Subcutaneous adipose tissue (tissue), 4 donors: ENCODE measurements around the gene PEPD. TPM values are rescaled to one million over a fixed set of nuclear protein-coding genes. Genes with fewer than 3 reads are reported as not detected.

ENCODE experiments used
- CTCF ChIP-seq: fragments of 450-650 bp; IDR thresholded peaks from one replicate; pipeline ENCODE4 v1.5.1; 2016; ENCODE audit warnings: low read depth, mild to moderate bottlenecking, control low read depth, antibody characterized with exemption, moderate library complexity
- total RNA-seq, 4 donors: library from RNA; depleted of rRNA; stranded (reverse); fragments of >200 nt; gene quantifications; one replicate each; pipeline ENCODE4 v1.1.0, GENCODE V29; 2016

Gene PEPD
- total RNA-seq, 4 donors from 2014 or later: 71.3 to 110 (median 92.6) TPM

GRCh38 chr19:33506498-33506897, 15.1 kb downstream of the PEPD start:
- TF ChIP-seq CTCF: no peak

GRCh38 chr19:33505823-33506222, 15.8 kb downstream of the PEPD start:
- TF ChIP-seq CTCF: no peak

GRCh38 chr19:33505148-33505547, 16.4 kb downstream of the PEPD start:
- TF ChIP-seq CTCF: no peak

GRCh38 chr19:33504058-33504444, 17.5 kb downstream of the PEPD start:
- TF ChIP-seq CTCF: no peak

GRCh38 chr19:33503433-33504057, 18.0 kb downstream of the PEPD start:
- no peak for TF ChIP-seq CTCF

DNA sequence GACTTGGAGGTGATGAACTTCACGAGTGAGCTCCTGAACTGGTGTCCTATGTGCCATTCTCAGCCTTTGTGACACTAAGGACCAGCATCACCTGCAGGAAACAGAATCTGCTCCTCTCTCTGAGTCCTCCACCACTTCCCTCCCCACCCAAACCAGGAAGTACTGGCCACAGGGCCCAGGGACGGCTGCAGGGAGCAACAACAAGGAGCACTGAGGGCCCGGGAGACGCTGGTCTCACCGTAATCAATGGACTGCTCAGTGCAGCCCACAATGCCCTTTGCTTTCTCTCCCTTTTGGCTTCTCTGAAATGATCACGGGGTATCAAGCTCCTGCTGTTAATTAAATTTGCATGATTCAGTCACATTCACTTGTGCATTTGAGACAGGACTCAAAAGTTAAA, 18.6 kb downstream of the PEPD start:
- TF ChIP-seq CTCF: no peak

DNA sequence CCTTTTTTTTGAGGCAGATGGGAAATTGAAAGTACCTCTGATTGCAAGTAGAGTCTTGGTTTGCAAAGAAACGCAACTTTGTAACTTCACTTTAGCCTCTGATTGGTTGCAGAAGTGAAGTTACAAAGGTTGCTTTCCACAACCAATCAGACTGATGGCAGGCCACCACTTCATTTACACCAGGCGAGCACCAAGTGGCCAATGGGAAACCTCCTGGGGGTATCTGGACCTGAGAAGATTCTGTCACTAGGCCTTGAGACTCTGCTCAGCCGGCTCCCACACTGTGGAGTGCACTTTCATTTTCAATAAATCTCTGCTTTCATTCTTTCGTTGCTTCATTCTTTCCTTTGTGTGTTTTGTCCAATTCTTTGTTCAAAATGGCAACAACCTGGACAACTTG, 19.1 kb downstream of the PEPD start:
- no peak for TF ChIP-seq CTCF
